Central memory CD4-positive, alpha-beta T cell (primary cell): ENCODE results near the gene CTCF.
A peak's percentile ranks its signal among the peaks of the same experiment; 100 is the strongest.

ENCODE experiments used
- DNase-seq: peaks from one replicate; pipeline ENCODE4 v3.0.0; 2022

The CTCF gene

DNA sequence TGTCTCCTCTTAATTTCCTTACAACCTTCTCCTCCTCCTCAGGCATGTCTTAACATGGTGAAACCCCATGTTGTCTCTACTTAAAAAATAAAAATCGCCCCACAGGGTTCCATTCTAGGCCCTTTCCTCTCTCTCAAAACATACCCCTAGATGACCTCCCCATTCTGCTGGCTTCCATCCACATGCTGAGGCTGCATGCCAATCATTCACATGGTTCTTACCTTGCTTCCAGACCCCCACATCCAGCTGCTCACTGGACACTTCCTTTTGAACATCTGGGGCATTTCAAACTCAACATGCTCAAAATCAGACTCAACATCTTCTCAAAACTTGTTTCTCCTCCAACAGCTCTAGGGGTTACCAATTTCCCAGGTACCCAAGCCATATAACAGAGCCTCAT is 12.4 kb upstream of the CTCF start:
- DNase-seq: no peak

DNA sequence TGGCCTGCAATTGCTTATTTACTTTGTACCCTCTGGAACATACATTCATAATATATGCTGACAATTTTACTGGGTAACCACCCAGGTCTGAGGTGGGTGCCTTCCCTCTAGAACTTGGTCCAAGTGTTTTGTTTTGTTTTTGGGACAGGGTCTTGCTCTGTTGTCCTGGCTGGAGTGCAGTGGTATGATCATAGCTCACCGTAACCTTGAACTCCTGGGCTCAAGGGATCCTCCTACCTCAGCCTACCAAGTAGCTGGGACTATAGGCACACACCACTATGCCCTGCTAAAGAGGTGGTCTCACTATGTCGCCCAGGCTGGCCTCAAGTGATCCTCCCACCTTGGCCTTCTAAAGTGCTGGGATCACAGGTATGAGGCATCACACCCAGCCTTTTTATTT is 11.2 kb upstream of the CTCF start:
- DNase-seq: no peak

DNA sequence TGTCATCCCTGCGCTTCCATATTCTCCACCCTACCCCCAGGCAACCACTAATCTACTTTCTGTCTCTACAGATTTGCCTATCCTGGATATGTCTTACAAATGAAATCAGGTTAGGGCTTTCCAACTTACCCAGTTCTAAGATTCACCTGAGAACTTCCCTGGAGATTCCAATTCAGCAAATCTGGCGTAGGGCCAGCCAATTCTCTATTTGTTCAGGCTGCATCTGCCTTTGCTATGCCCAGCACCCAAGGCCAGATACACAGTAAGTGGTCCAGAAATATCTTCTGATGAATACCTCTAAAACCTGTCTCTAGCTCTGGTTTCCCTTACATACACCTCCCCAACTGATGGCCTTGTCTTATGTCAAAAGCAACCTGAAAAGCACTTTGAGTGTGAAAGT is 10.4 kb upstream of the CTCF start:
- DNase-seq: no peak

DNA sequence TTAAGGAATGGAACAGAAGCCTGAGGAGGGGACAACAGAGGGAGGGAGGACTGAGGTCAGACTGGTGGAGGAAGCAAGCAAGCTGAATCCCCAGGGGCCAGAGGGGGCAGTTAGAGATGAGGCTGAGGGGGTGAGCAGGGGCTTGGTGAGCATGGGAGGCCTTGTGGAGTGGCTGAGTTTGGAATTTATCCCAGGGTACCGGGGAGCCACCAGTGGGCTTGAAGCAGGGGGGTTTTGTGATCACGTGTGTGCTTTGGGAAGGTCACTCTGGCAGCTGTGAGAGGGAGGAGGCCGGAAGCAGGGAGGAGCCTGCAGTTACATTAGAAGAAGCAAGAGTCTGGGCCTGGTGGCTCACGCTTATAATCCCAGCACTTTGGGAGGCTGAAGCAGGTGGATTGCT is 9.8 kb upstream of the CTCF start:
- no peak for DNase-seq

DNA sequence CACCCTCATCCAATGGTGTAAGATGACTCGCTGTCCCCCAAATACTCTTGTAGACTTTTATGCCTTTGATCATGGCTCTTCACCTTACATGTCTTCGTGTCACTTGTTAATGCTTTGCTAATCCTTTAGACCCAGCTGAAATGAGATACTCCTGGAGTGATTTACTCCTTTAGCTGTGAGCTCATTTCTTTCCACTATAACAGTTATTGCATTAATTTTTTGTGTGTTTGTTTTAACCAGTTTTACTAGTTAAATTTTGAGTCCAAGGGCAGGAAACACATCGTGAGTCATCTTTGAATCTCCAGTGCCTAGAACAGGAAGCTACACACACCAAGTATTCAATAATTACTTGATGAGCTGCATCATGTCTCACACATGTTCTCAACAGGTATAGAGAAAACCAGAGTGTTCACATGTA is 6.5 kb upstream of the CTCF start:
- DNase-seq: peak; percentile 40

DNA sequence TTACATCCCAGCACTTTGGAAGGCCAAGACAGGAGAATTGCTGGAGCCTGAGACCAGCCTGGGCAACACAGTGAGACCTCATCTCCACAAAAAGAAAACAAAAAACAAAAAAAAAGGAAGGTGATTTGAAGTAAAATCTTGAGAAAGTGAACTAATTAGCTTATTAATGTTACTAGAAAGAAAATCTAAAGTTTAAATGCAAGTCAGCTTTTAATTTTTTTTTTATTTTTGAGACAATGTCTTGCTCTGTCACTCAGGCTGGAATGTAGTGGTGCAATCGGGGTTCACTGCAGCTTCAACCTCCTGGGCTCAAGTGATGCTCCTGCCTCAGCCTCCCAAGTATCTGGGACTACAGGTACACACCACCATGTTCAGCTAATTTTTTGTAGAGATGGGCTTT is 3.5 kb upstream of the CTCF start:
- DNase-seq: no peak

DNA sequence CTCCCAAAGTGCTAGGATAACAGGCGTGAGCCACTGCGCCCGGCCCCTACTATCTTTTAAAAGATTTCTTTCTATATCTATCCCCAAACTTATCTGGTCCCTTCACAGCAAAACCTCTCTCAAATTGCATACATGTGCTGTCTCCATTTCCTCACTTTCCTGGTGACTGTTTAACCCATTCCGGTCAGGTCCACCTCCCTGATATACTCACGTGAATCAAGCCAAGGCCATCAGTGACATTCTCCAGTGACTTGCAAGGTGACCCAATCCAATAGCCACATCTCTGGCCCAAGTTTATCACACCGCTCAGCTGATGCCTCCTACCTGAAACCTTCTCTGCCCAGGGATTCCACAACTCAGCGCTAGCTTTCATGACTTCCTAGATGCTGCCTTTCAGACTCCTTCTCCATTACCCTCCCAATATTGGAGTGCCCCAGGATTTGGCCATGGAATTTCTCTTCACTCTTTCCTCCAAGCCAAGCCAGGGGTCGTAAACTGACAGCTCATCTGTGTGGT is 1.4 kb upstream of the CTCF start:
- DNase-seq: no peak

DNA sequence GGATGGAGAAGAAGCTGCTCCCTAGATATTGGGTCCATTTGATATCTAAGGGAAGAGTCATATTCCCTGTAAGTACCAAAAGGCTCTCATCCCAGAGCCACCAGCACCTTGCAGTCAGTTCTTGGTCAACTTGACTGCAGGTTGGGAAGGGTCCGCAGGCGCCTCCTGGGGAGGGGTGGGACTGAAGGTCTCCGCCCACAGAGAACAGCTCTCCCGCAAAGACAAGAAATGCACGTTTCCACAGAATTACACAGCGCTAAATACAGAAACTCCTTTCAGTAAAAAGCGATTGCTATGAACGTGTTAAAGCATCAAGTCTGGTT is 864 bp upstream of the CTCF start:
- no peak for DNase-seq

DNA sequence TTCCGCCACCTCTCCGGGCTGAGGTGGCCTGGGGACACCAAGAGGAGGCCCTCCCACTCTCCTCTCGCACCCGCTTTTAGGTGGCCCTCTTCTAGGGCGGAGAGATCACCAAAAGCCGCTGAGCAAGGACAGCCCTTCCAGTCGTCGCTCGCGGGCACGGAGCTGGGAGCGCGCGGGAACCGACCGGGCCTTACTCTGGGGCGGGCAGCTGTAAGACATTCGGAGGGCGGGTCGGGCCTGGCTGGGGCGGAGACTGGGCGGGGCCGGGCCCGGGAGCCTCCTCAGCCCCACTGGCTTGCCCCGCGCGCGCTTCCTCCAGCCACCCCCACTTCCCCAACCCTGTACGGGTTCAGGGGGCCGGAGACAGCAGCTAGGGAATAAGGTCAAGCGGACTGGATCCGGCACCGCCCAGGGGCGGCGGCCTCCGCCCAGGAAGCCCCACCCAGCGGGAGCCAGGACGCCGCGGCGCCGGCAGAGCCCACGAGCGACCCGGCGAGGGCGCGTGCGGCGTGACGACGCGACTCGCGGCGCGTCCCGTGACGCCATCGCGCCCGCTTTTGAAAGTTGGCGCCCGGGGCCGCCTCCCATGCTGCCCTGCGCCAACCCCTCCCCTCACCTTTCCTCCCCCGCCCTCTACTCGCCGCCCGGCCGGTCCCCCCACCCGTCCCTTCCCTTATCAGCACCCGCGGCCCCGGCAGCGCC is 351 bp upstream of the CTCF start:
- DNase-seq: peak; percentile 95

DNA sequence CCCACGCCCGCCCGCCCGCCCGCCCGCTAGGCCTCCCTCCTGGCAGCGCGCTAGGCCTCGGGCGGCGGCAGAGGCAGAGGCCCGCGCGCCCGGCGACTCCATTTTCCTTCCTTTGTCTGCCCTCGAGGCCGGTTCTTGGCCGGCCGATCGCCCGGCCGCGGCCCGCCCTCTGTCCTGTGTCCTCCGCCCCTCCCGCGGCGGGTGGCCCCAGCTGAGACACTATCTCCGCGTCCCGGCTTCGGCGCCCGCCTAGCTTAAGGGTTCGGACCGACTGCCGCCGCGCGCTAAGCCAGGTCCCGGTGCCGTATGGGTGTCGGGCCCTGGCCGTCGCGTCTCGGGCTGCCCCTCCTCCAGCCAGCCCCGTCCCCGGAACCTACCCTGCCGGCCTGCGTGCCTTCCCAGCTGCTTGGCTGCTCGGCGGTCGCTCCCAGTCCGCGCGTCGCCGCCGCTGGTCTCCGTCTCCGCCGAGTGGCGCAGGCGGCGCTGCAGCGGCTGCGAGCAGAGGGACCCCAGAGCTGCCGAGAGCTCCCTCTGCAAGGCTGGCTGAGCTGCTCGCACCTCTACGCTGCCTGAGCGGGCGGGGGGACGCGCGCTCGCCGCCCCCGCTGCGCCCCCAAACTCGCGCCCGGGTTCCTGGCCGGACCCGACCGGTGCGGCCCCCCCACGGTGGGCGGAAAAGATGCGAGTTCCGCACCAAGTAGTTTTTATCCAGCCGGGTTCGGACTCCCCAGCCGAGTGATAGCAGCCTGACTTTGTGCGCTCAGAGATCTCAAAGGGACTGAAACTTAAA is 787 bp downstream of the CTCF start:
- DNase-seq: peak; percentile 63

DNA sequence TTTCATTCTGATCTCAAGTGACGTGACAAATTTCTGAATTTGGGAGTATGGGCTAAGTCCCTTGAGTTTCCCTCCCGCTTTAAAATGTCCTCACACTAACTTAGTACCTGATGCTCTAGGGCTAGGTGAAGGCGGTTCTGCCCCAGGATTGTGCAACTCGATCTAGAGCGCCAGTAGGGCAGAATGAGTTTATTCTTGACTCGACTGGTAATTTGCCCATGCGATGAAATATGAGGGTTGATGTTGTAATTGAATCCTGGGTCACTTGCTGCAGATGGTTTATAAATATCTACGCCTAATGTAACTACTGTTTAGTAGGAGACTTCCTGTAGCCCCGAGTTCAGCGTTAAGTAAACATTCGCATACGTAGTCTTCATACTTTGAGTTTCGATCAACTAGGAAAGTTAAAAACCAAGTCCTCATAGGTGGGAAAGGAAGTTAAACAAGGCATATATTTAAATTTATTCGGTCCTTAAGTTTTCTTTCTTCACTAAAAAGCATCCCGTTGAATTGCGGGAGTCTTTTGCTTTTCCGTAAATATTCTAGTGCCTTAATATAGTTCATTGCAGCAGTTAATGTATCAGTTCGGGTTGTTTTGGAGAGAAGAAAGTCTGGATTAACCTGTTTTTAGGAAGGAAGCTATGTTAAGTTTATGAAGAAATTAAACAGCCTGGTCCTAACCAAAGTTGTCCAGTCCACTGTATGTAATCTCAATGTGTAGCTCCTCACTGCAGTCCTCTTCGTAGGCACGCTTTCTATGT is 1.6 kb downstream of the CTCF start:
- peak; percentile 40 for DNase-seq

DNA sequence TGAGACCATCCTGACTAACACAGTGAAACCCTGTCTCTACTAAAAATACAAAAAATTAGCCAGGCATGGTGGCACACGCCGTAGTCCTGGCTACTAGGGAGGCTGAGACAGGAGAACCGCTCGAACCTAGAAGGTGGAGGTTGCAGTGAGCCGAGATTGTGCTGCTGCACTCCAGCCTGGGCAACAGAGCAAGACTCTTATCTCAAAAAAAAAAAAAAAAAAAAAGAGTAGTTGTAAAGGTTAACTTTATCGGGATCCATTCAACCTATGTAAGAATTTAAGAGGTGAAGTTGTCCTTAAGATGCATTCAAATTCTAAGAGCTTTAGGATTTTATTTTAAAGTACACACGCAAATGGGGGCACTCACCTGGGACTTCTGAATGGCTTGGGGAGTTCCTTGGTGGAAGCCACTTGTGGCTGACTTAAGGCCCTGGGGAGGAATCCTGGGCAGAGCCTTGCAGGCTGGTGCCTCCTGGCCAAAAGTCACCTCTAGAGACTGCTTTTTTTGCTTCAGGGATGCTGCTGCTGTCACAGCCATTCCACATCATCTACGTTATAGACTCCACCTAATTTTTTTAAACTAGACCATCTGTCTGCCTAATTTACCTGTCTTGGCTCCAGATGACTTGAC is 3.3 kb downstream of the CTCF start:
- no peak for DNase-seq

DNA sequence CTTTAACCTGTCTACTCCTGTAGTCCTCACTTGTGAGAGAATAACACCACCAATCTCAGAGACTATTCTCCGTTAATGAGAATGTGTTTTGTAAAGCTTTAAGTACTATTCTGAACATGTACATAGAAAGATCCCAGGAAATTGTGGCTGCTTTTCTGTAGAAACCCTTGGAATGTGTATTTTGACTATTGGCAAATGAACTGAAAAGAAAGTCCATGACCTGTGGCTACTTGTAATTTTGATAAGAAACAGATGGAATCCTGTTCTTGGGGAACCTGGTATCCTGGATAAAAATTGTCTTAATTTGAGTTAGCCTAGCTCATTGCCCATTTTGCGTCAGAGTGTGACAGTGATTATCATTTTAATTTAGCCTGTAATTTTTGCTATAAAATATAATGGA is 9.1 kb downstream of the CTCF start:
- no peak for DNase-seq

DNA sequence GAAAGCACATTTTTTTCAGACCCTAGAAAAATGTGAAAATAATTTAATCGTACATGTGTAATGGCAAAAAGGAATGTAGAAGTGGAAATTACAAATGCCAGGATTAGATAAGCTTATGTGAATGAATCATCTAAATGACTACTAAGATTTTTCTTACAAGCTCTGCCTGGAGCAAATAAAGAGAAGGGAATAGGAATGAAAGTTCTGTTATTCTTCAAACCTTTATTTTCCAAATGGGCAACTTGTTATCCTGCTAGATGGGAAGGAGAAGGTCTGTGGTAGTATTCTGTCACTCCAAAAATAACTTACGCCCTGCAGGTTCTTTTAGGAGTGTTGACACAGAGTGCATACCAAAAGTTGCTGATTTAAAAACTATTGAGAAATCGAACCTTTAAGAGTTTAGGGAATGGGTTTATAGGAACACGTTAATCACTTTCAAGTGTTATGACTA is 9.7 kb downstream of the CTCF start:
- DNase-seq: no peak

DNA sequence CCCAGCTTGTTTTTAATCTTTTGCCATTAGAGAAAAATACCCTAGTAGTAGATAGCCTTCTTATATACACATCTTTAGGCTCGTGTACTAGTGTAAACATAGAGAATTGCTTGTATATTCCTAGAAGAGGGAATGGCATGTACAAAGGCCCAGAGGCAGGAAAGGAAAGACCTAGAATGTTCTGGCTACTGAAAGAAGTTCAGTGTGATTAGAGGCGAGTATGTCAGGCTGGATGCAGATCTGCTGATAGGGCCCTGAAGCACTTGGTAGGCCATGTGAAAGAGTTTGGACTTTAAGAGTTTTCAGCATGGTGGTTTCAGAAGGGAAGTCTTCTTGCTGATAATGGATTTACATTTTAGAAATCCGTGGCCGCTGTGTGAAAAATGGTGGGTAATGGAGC is 17.4 kb downstream of the CTCF start:
- no peak for DNase-seq

DNA sequence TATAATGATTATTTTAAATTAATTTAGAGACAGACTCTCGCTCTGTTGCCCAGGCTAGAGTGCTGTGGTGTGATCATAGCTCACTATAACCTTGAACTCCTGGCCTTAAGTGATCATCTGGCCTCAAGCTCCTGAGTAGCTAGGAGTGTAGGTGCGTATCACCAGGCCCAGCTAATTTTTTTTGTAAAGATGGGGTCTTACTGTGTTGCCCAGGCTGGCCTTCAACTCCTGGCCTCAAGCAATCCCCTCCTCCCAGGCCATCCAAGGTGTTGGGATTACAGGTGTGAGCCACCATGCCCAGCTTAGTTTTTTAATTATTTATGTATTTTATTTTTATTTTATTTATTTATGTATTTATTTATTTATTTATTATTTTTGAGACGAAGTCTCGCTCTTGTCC is 17.9 kb downstream of the CTCF start:
- DNase-seq: no peak

DNA sequence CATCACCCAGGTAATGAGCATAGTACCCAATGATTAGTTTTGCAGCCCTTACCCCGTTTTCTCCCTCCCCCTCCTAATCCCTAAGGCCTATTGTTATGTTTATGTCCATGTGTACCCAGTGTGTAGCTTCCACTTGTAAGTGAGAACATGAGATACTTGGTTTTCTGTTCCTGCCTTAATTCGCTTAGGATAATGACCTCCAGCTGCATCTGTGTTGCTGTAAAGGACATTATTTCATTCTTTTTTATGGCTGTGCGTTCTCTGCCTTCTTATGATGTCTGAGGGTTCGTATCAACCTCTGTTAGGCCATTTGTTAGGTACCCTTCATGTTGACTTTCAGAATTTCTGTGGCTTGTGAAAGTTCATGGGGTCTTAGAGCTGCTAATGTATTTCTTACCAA is 31.0 kb downstream of the CTCF start:
- DNase-seq: no peak

DNA sequence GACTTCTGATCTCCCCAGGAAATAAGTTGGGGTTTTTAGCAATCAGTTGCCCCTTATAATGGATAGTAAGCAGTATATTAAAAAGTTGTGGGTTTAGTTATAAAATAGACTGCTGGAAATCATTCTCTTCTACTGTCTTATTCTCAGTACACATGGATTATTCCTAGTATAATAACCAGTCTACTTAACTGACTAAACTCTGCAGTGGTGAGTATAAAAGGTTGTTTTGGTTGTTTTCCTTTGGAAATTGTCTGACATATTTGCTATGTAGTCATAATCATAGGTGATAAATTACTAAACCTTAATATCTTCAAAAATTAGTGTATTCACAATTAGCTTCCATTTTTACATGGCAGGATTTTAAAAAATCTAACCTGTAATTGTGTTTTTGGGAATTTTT is 31.4 kb downstream of the CTCF start:
- no peak for DNase-seq

DNA sequence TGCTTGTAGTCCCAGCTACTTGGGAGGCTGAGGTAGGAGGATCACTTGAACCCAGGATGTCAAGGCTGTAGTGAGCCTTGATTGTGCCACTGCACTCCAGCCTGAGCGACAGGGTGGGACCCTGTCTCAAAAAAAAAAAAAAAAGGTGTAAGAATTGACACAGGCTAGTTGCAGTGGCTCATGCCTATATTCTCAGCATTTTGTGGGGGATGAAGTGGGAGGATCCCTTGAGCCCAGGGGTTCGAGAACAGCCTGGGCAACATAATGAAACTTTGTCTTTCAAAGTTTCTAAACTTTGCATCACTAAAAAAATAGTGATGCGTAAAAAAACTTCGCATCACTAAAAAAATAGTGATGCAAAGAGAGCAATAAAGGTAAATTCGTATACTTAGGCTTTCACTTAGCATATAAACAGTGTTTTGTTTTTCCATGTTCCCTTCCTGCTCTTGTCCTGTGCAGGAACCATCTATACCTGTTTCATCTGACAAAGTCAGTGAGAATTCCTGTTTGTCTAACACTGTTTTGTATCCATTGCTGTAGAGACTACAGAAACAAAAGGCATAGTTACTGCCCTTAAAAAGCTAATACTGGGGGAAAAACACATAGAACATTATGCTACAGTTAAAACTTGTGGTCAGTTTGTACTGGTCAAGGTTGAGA is 32.1 kb downstream of the CTCF start:
- DNase-seq: no peak

DNA sequence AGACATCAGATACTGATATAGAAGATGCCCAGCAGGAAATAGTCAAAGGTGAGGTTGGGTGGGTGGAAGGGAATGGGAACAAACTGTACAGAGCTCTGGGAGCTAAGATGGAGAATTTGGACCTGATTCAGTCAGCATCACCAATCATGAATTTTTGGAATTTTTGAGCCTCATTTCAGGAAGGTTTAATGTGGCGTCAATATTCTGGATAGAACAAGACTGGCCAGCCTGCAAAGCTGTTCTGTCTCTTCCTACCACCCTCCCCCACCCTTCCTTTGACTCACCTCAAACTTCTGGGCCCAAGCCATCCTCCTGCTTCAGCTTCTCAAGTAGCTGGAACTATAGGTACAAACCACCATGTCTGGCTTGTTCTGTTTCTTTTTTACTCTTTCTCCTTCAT is 32.6 kb downstream of the CTCF start:
- DNase-seq: no peak

DNA sequence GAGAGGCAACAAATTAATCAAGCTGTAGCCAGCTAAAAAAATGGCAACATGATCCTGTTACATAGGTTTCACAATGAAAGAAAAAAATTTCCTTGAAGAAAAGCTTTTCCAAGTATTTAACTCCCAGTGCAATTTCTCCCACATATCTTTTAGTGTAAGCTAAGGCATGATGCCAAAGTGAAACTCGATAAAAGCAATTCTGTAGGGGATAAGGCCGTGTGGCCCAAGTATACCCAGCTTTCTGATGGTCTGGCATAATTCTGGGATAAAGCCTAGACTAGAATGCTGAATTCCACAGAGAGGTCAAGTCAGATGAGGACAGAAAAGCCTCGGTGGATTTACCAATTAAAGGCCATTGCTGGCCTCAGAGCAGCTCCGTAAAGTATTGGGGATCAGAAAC is 36.2 kb downstream of the CTCF start:
- DNase-seq: no peak

DNA sequence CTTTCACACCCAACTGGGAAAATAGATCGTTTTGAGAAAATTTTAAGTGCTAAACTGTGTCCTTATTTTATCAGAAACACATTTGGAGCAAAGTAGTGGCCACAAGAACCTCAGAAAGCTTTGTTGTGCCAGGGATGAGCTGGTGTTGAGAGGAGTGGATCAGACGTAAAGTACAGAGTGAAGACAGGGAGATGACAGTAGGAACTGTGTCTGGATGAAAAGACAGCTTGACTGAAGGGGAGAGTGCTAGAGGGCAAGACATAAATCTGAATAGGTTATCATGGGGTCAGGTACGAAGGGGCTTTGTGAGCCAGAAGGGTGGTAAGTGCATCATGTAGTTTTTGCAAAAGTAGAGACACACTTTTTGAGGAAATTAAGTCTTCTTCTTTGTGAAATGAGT is 43.3 kb downstream of the CTCF start:
- DNase-seq: no peak

DNA sequence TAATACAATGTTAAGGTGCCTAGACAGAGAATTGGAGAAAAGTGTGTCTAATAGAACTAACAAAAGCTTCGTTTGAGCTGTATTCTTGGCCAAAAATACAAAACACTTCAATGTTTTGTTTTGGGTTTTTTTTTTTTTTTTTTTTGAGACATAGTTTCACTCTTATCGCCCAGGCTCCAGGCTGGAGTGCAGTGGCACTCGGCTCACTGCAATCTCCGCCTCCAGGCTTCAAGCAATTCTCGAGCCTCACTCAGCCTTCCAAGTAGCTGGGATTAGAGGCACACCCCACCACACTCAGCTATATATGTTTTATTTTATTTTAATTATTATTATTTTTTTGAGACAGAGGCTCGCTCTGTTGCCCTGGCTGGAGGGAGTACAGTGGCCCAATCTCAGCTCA is 44.3 kb downstream of the CTCF start:
- no peak for DNase-seq
